ENCODE data around the gene IRAK3.

The IRAK3 gene

GRCh38 chr12:66188584-66189485 is at the start of gene IRAK3:
Gene IRAK3 (plus strand): TSS chr12:66189214. CDS start chr12:66189300, 86 bp downstream.
- no peak for DNase-seq

- DNase-seq = no peak
These were observed 49.7 kb upstream of the IRAK3 start for GRCh38 chr12:66139328-66139727.

GRCh38 chr12:66140731-66141130 is 48.3 kb upstream of the IRAK3 start:
- no peak for DNase-seq

- DNase-seq = no peak
These were observed 47.7 kb upstream of the IRAK3 start for GRCh38 chr12:66141299-66141698.

- DNase-seq = no peak
These were observed 46.2 kb upstream of the IRAK3 start for GRCh38 chr12:66142826-66143225.

GRCh38 chr12:66143868-66144267 is 45.1 kb upstream of the IRAK3 start:
- DNase-seq = no peak

GRCh38 chr12:66144791-66145754 is 43.9 kb upstream of the IRAK3 start:
- peak; percentile 62 for DNase-seq

- no peak for DNase-seq
These were observed 39.2 kb upstream of the IRAK3 start for GRCh38 chr12:66149702-66150398.

- peak; percentile 9 for DNase-seq
These were observed 36.3 kb upstream of the IRAK3 start for GRCh38 chr12:66152732-66153131.

GRCh38 chr12:66154776-66155175 is 34.2 kb upstream of the IRAK3 start:
- DNase-seq = no peak

- no peak for DNase-seq
These were observed 32.4 kb upstream of the IRAK3 start for GRCh38 chr12:66156654-66157053.

- no peak for DNase-seq
These were observed 29.9 kb upstream of the IRAK3 start for GRCh38 chr12:66159123-66159522.

- DNase-seq = no peak
These were observed 28.3 kb upstream of the IRAK3 start for GRCh38 chr12:66160704-66161103.

- no peak for DNase-seq
These were observed 26.3 kb upstream of the IRAK3 start for GRCh38 chr12:66162701-66163100.

- DNase-seq = no peak
These were observed 25.7 kb upstream of the IRAK3 start for GRCh38 chr12:66163289-66163688.

- DNase-seq = no peak
These were observed 24.6 kb upstream of the IRAK3 start for GRCh38 chr12:66164349-66164821.

GRCh38 chr12:66165141-66165540 is 23.9 kb upstream of the IRAK3 start:
- no peak for DNase-seq

- no peak for DNase-seq
These were observed 22.5 kb upstream of the IRAK3 start for GRCh38 chr12:66166561-66166960.

- DNase-seq = no peak
These were observed 20.6 kb upstream of the IRAK3 start for GRCh38 chr12:66168410-66168809.

GRCh38 chr12:66169221-66170170 is 19.5 kb upstream of the IRAK3 start, which contains the start of gene TMBIM4:
Gene TMBIM4 (minus strand): TSS chr12:66169996. CDS start chr12:66169951, 45 bp downstream.
- DNase-seq = peak; percentile 72

- DNase-seq = no peak
These were observed 18.4 kb upstream of the IRAK3 start for GRCh38 chr12:66170606-66171005.
